Spinal cord (tissue), 10 donors: ENCODE results near the gene RAB26. TPM values are rescaled to one million over a fixed set of nuclear protein-coding genes. Genes with fewer than 3 reads are reported as not detected.

ENCODE experiments used
- DNase-seq, 6 donors: peaks; one replicate each; pipeline versions ENCODE4 v3.0.0 to v3.0.0-alpha.2; 2013 to 2015; ENCODE audit warnings: low spot score in 6 of 6, low read depth in 4 of 6
- H3K27ac ChIP-seq: one replicate; pipeline ENCODE4 v1.5.1; 2013; ENCODE audit warnings: low read depth, low read length, control low read depth
- H3K27me3 ChIP-seq: one replicate; pipeline ENCODE4 v1.6.1; 2013; ENCODE audit warnings: low read length; ENCODE audit not compliant: control insufficient read depth, insufficient read depth
- H3K36me3 ChIP-seq: one replicate; pipeline ENCODE4 v1.6.1; 2013; ENCODE audit warnings: low read length; ENCODE audit not compliant: control insufficient read depth, insufficient read depth
- H3K4me1 ChIP-seq: one replicate; pipeline ENCODE4 v1.6.1; 2013; ENCODE audit warnings: low read length; ENCODE audit not compliant: control insufficient read depth, insufficient read depth
- H3K4me3 ChIP-seq: one replicate; pipeline ENCODE4 v1.5.1; 2013; ENCODE audit warnings: low read depth, low read length, control low read depth
- H3K9me3 ChIP-seq: one replicate; pipeline ENCODE4 v1.6.1; 2013; ENCODE audit warnings: low read length; ENCODE audit not compliant: control insufficient read depth, insufficient read depth
- WGBS: methylation state at CpG from one replicate; pipeline ENCODE4 v1.1.5; 2013; ENCODE audit warnings: missing lambda C conversion rate; ENCODE audit not compliant: insufficient coverage; 5-methylcytosine and 5-hydroxymethylcytosine counted together
- polyA plus RNA-seq, 2 donors: library from polyadenylated mRNA; unstranded; fragments of 120-200 nt; gene quantifications; one replicate each; pipeline ENCODE4 v1.2.1, GENCODE V29; 2013; ENCODE audit not compliant: insufficient read length in 2 of 2
- total RNA-seq, 2 donors: library from RNA; depleted of rRNA in 1 of 2; stranded (reverse); fragments of 120-200 nt in 1 of 2; fragments of >200 nt in 1 of 2; gene quantifications; one replicate each; pipeline versions ENCODE4 v1.2.3 to v1.2.4, GENCODE V29; 2013 to 2014
- donor health status: healthy.

The RAB26 gene
- total and polyA plus RNA-seq, 4 donors = 6.6 to 29.8 (median 17.5) TPM

GRCh38 chr16:2166263-2167067, 18.0 kb downstream of the RAB26 start:
- no peak for DNase-seq
- no peaks in the 10 kb centered on the region for H3K9me3 ChIP-seq
- no peak overlapping the region for H3K4me3 ChIP-seq
- peaks cover 96% of the 10 kb centered on the region for H3K36me3 ChIP-seq
- H3K27ac ChIP-seq = no peak overlapping the region
- H3K27me3 ChIP-seq = no peaks in the 10 kb centered on the region
- peaks cover 18% of the 10 kb centered on the region for H3K4me1 ChIP-seq
- WGBS = 92% methylated on average over 14 of the region's 17 CpGs

- Histone ChIP-seq H3K36me3 (peaks cover 96% of the 10 kb centered on the region), H3K4me1 (peaks cover 11% of the 10 kb centered on the region), H3K27me3 (no peaks in the 10 kb centered on the region), H3K27ac (no peak overlapping the region), H3K4me3 (no peak overlapping the region), H3K9me3 (no peaks in the 10 kb centered on the region)
- DNase-seq = no peak
- WGBS = 95% methylated on average over 16 of the region's 18 CpGs
Observed at GRCh38 chr16:2167068-2167638, 18.7 kb downstream of the RAB26 start.

GRCh38 chr16:2170080-2170479, 21.7 kb downstream of the RAB26 start:
- Histone ChIP-seq H3K27ac (no peak overlapping the region), H3K36me3 (peaks cover 100% of the 10 kb centered on the region), H3K4me1 (peaks cover 8% of the 10 kb centered on the region), H3K4me3 (no peak overlapping the region), H3K27me3 (no peaks in the 10 kb centered on the region), H3K9me3 (no peaks in the 10 kb centered on the region)
- DNase-seq = no peak
- WGBS = 87% methylated on average over 12 of the region's 18 CpGs

- Histone ChIP-seq H3K27ac (no peak overlapping the region), H3K4me3 (no peak overlapping the region), H3K4me1 (peaks cover 8% of the 10 kb centered on the region), H3K9me3 (no peaks in the 10 kb centered on the region), H3K27me3 (no peaks in the 10 kb centered on the region), H3K36me3 (peaks cover 100% of the 10 kb centered on the region)
- no peak for DNase-seq
- WGBS = 93% methylated on average over 43 of the region's 47 CpGs
Observed at GRCh38 chr16:2170587-2171435, 22.4 kb downstream of the RAB26 start.

GRCh38 chr16:2171601-2172178, 23.3 kb downstream of the RAB26 start:
- DNase-seq = no peak
- H3K27me3 ChIP-seq = no peaks in the 10 kb centered on the region
- peaks cover 8% of the 10 kb centered on the region for H3K4me1 ChIP-seq
- WGBS = 95% methylated on average over 27 of the region's 28 CpGs
- H3K4me3 ChIP-seq = no peak overlapping the region
- no peak overlapping the region for H3K27ac ChIP-seq
- peaks cover 100% of the 10 kb centered on the region for H3K36me3 ChIP-seq
- H3K9me3 ChIP-seq = no peaks in the 10 kb centered on the region

GRCh38 chr16:2172688-2173335, 24.4 kb downstream of the RAB26 start:
- H3K36me3 ChIP-seq = peaks cover 100% of the 10 kb centered on the region

GRCh38 chr16:2173366-2173765, 24.9 kb downstream of the RAB26 start:
- no peak overlapping the region for H3K27ac ChIP-seq
- H3K36me3 ChIP-seq = peaks cover 100% of the 10 kb centered on the region
- no peak for DNase-seq
- H3K4me1 ChIP-seq = peaks cover 8% of the 10 kb centered on the region
- H3K4me3 ChIP-seq = no peak overlapping the region
- H3K9me3 ChIP-seq = no peaks in the 10 kb centered on the region
- H3K27me3 ChIP-seq = no peaks in the 10 kb centered on the region
- 88% methylated on average over 10 of the region's 14 CpGs for WGBS

More at GRCh38 chr16:2172688-2173335, 24.4 kb downstream of the RAB26 start:
- Histone ChIP-seq H3K27me3 (no peaks in the 10 kb centered on the region), H3K9me3 (no peaks in the 10 kb centered on the region), H3K4me1 (peaks cover 8% of the 10 kb centered on the region), H3K27ac (no peak overlapping the region), H3K4me3 (no peak overlapping the region)
- 94% methylated on average over 27 of the region's 29 CpGs for WGBS
- DNase-seq = no peak

- peaks cover 96% of the 10 kb centered on the region for H3K36me3 ChIP-seq
- H3K27me3 ChIP-seq = no peaks in the 10 kb centered on the region
- no peak overlapping the region for H3K4me3 ChIP-seq
- WGBS = 96% methylated on average over 4 of the region's 4 CpGs
- no peak overlapping the region for H3K27ac ChIP-seq
- peaks cover 8% of the 10 kb centered on the region for H3K4me1 ChIP-seq
- H3K9me3 ChIP-seq = no peaks in the 10 kb centered on the region
- no peak for DNase-seq
Observed at GRCh38 chr16:2173916-2174315, 25.5 kb downstream of the RAB26 start.
